ENCODE measurements around the gene DERL3.
"Not testable (repeated sequence)": the region's sequence is repeated elsewhere in the genome, so short reads cannot be mapped to it uniquely, and the experiment has no call there.

Gene DERL3

DNA sequence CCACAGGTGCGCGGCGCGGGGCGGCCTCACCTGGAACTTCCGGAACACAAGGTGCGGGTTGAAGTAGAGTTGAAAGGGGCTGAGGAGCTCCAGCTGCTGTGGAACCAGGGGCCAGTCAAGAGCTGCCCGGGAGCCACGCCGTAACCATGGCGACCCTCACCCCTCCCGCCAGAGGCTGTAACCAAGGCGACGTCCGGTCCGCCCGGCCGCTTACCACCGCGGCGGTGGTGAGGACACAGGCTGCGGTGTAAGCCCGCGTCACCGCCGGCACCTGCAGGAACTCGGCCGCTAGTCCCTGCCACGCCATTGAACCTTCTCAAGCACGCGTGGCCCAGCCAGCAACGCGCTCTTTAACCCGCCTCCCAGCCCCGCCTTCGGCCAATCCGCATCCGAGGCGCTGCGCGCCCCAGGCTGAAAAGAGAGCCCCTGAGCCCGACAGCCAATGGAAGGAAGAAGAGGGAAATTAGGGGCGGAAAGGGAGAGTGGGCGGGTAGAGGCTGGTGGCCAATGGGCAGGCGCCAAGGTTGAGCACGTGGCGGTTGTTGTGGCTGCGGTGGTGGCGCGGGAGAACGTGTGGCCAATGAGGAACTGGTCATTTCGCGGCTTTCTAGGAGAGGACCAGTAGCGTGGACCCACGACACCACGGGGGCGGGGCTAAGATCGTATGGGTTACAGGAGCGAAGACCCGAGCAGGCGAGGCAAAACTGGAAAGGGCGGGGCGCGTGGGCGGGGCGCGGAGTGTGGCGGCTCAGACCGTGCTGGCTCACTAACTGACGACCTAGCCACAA is at the start of gene DERL3:
Gene DERL3 (minus strand): TSS at position 326 of the 788 bp plus-strand sequence. CDS start 19 bp downstream, at position 307.
- DNase-seq, result peak; percentile 94

- no peak for DNase-seq
These were observed 45.3 kb upstream of the DERL3 start for GRCh38 chr22:23884140-23884539.

DNA sequence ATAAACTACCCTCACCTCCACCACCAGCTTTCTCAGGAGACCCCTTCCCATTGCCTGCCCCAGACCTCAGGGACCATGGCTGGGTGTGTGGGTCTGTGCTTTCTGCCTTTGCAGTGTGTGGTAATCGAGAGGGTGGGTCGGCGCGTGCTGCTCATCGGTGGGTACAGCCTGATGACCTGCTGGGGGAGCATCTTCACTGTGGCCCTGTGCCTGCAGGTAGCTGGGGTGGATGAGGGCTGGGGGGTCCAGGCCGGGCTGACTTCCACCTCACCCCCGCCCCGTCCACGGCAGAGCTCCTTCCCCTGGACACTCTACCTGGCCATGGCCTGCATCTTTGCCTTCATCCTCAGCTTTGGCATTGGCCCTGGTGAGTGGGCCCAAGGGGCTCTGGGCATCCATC is 44.9 kb upstream of the DERL3 start:
- DNase-seq, result no peak

DNA sequence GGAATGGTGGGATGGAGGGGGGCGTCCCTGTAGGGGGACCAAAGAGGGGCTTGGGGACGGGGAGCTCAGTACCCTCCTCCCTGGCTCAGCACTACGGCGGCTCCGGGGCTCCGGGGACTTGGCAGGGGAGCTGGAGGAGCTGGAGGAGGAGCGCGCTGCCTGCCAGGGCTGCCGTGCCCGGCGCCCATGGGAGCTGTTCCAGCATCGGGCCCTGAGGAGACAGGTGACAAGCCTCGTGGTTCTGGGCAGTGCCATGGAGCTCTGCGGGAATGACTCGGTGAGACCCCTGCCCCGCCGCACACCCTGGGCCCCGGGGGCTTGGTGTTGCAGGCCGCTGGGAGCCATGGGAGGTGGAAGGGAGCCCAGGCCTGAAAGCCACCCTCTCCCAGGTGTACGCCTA is 43.6 kb upstream of the DERL3 start:
- DNase-seq, result no peak

GRCh38 chr22:23878219-23878618 is 39.4 kb upstream of the DERL3 start:
- DNase-seq, result no peak

DNA sequence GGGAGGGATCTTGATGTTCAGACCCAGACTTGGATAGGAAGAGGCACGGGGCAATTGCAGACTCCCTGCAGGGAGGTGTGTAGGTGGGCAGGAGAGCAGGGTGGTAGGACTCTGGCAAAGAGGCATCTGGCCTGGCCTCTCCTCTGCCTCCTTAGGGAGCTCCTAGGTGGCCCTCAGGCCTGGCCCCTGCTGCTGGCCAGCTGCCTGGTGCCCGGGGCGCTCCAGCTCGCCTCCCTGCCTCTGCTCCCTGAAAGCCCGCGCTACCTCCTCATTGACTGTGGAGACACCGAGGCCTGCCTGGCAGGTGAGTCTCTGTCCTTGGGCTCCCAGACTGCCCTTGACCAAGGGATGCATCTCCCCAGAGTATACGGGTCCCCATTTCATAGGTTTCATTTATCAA is 38.8 kb upstream of the DERL3 start:
- no peak for DNase-seq

DNA sequence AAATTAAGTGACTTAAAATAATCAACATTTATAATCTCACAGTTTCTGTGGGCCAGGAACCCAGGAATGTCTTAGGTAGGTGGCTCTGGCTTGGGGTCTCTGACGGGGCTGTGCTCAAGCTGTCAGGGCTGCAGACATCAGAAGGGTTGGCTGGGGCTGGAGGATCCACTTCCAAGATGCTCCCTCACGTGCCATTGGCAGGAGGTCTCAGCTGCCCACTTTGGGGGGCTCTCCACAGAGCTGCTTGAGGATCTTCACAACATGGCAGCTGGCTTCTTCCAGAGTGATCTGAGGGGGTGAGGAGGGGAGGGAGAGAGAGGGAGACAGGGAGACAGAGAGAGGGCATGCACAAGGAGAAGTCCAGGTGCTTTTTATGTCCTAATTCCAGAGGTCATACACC is 37.0 kb upstream of the DERL3 start:
- DNase-seq, result no peak

- no peak for DNase-seq
These were observed 36.1 kb upstream of the DERL3 start for GRCh38 chr22:23874871-23875270.

DNA sequence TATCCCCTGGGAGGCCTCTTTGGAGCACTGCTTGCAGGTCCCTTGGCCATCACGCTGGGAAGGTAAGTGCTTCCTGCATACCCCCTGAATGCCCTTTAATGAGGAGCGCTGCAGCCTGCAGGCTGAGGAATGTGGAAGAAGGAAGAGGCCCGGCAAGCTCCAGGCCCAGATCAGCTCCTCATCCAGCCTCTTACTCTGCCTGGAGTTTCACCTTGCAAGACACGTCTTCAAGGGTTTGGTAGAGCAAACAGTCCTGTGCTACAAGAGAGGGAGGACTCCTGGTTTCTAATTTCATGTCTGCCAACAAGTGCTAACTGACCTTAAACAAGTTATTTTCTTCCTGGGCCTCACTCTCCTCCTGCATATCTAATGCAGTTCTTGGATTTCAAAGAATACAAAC is 29.8 kb upstream of the DERL3 start:
- DNase-seq, result no peak

DNA sequence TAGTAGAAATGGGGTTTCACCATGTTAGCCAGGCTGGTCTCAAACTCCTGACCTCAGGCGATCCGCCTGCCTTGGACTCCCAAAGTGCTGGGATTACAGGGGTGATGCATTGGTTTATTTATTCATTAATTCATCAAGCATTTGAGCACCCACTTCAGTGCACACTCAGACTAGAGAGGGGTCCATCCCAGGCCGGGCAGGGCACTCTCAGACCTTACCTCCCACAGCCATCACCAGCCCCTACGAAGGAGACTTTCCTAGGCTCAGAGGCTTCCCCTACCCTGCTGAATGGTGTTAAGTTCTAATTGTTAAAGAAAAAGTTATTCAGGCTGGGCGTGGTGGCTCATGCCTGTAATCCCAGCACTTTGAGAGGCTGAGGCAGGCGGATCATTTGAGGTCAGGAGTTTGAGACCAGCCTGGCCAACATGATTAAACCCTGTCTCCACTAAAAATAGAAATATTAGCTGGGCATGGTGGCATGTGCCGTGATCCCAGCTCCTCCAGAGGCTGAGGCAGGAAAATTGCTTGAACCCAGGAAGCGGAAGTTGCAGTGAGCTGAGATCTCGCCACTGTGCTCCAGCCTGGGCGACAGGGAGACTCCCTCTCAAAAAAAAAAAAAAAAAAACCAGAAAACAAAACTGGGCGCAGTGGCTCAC is 25.8 kb upstream of the DERL3 start:
- DNase-seq, result not testable (repeated sequence)

DNA sequence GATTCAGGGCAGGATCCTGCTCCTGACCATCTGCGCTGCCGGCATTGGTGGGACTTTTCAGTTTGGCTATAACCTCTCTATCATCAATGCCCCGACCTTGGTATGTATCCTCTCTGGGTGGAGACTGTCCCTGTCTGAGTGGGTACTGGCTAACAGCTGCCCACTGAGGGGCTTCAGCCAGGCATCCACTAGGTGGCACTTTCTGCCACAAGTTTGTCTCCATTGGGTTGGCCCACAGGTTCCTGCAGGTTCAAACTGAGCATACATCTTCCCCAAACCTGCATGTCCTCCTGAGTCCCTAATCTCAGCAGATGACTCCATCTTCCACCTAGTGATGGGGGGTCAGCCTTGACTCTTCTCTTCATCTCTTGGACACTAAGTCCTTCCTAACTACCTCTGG is 23.3 kb upstream of the DERL3 start:
- DNase-seq, result no peak

DNA sequence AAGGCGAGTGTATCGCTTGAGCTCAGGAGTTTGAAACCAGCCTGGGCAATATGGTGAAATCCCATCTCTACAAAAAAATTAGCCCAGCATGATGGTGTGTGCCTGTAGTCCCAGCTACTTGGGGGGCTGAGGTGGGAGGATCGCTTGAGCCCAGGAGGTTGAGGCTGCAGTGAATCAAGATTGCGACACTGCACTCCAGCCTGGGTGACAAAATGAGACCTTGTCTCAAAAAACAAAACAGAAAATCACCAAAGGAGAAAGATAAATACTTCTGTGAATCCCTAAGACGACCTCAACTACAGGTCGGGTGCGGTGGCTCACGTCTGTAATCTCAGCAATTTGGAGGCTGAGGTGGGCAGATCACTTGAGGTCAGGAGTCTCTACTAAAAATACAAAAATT is 21.4 kb upstream of the DERL3 start:
- not testable (repeated sequence) for DNase-seq

GRCh38 chr22:23859201-23859600 is 20.4 kb upstream of the DERL3 start:
- no peak for DNase-seq

DNA sequence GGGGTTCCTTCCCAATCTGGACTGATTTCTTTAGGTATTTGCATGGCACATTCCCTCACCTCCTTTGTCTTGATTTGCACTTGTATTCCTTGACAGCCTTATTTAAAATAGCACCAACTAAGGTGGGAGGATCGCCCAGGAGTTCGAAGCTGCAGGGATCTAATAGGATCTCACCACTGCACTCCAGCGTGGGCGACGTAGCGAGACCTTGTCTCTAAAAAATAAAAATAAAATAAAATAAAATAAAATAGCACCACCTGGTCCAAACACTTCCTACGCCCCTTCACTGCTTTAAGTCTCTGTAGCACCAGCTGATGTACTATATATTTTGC is 19.6 kb upstream of the DERL3 start:
- no peak for DNase-seq

GRCh38 chr22:23857606-23858483 is 19.0 kb upstream of the DERL3 start, which contains the start of gene SLC2A11:
SLC2A11 (plus strand) TSS chr22:23857875; CDS start chr22:23858000, 125 bp downstream.
- DNase-seq, result peak; percentile 74

DNA sequence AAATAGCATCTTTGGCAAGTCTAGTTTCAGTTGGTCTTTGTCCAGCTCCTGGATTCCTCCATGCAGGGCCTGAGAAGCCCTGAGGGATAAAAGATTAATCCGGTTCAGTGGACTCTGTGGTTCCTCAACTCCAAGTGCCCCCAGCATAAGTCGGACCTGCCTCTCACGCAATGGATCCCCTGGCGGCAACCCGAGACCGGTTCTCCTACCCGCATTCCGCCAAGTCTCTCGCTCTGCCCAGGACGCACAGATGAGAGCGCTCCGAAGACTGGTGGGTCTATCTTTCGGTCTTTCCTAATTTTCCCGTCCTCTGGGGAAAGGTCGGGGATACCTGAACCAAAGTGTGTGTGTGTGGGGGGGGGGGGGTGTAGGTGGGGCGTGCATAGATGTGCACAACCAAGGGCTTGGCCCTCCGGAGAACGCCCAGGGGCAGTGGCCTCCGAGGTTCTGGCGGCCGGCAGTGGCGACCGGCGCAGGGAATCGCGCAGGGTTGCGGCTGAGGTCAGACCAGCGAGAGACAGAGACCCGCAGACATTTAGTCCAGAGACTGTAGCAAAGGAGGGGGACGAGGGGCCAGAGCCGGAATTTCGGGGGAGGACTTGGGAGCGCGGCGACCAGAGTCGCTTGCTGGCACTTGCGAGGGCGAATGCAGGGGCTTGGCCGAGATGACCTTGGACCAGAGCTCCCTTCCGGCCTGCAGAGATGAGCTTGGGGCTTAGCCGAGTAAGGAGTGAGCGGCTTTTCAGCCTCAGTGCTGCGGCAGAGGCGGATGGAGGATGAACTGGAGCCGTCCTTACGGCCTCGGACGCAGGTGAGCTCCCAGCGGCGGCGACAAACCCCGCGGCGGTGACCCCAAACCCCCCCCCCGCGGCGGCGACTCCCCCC is 18.2 kb upstream of the DERL3 start:
- no peak for DNase-seq

DNA sequence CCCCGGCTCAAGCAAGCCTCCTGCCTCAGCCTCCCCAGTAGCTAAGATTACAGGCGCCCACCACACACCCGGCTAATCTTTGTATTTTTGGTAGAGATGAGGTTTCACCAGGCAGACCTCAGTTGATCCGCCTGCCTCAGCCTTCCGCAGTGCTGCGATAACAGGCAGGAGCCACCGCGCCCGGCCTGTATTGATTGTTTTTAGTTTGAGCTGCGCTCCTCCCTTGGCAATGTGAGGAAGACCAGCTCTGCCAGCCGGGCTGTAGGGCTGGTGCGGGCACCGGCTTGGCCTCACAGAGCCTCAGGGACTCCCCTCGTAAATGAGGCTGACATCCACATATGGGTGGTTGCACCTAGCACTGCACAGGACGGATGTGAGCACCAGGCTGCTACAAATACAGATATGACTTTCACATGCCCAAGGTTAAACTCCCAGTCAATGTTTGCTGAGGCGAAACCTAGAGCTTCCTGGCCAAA is 11.4 kb upstream of the DERL3 start:
- DNase-seq, result no peak

DNA sequence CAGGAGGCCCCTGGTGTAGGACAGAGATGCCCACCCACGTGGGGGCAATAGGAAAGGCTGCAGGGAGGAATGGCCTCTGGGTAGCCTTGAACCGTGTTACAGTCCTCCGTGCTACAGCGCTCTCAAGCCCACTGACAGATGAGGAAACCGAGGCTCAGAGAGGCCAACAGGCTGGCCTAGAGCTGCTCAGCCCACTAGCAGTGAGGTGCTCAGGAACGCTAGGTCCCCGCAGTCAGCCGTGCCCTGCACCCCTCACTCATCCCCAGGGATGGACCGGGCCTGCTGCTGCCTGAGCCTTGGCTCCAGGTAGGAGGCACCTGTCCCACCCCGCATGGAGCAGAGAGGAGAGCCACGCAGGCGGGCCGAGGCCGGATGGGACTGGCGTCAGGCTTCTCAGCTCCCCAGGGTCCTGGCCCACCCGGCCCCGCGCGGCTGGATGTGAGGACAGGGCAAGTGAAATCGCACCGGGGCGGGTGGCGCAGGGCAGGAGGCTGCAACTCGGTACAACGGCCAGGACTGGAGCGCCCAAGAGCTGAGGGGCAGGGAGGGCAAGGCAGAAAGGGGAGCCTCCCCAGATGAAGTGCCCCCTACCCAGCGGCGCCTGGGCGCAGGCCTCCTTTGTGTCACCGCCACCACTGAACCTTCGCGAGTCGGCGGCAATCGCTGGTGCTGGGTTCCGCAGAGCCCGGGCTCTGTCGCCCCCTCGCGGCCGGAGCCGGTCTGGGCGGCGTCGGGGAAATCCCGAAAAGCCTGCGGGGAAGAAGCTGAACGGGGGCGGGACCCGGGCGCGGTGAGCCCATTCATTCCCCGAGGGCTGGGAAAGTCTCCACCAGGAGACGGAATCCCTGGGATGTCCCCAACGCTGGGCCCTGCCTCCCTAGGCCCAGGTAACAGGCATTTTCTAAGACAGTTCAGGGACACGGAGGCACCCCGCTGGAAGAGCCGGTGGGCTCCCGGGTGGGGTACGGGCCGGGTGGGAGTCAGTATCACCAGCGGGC is 10.5 kb upstream of the DERL3 start:
- DNase-seq, result no peak

- DNase-seq, result no peak
These were observed 9.4 kb upstream of the DERL3 start for GRCh38 chr22:23847991-23848864.

DNA sequence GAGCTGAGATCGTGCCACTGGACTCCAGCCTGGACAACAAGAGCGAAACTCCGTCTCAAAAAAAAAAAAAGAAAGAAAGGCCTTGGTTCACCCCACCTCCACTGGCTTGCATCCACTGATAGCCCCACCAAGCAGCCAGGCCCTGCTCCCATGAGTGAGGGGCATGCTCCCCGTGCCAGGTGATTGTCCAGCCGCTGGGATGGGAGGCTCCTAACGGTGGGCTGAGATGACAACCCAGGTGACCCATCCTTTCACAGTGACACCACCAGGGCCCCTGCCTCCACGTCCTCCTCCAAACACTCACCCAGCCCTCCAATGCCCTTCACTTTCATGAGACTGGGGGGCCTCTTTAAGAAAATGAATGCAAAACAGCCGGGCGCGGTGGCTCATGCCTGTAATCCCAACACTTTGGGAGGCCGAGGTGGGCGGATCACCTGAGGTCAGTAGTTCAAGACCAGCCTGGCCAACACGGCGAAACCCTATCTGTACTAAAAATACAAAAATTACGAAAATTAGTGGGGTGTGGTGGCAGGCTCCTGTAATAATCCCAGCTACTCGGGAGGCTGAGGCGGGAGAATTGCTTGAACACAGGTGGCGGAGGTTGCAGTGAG is 8.6 kb upstream of the DERL3 start:
- no peak for DNase-seq
